Liver (tissue), 9 donors: ENCODE results near the gene CYP11A1. TPM values are rescaled to one million over a fixed set of nuclear protein-coding genes. Genes with fewer than 3 reads are reported as not detected.

Experiments
- DNase-seq: peaks from one replicate; pipeline ENCODE4 v3.0.0-alpha.2; 2017; ENCODE audit warnings: low spot score
- H3K27ac ChIP-seq, 2 donors: one replicate each; pipeline ENCODE4 v1.7.0; 2013; ENCODE audit warnings: inconsistent platforms in 2 of 2, low read length in 2 of 2, control low read depth in 1 of 2, low read depth in 1 of 2, mild to moderate bottlenecking in 1 of 2
- H3K27me3 ChIP-seq, 4 donors: one replicate each; pipeline versions ENCODE4 v1.6.1 to v1.7.0; 2013; ENCODE audit warnings: low read length in 3 of 4, inconsistent platforms in 1 of 4, mild to moderate bottlenecking in 1 of 4, moderate library complexity in 1 of 4; ENCODE audit not compliant: control insufficient read depth in 4 of 4, insufficient read depth in 4 of 4
- H3K36me3 ChIP-seq, 4 donors: one replicate each; pipeline versions ENCODE4 v1.6.1 to v1.7.0; 2013; ENCODE audit warnings: low read length in 3 of 4, mild to moderate bottlenecking in 3 of 4, low read depth in 1 of 4, moderate library complexity in 1 of 4; ENCODE audit not compliant: control insufficient read depth in 4 of 4, insufficient read depth in 3 of 4
- H3K4me1 ChIP-seq, 4 donors: one replicate each; pipeline versions ENCODE4 v1.6.1 to v1.7.0; 2013; ENCODE audit warnings: low read length in 3 of 4, mild to moderate bottlenecking in 3 of 4, moderate library complexity in 1 of 4; ENCODE audit not compliant: control insufficient read depth in 4 of 4, insufficient read depth in 4 of 4
- H3K4me3 ChIP-seq, 3 donors: one replicate each; pipeline versions ENCODE4 v1.6.1 to v1.7.0; 2013; ENCODE audit warnings: low read length in 3 of 3, control low read depth in 1 of 3, low read depth in 1 of 3, mild to moderate bottlenecking in 1 of 3
- H3K9ac ChIP-seq, 2 donors: one replicate each; pipeline ENCODE4 v1.7.0; 2013; ENCODE audit warnings: low read length in 2 of 2, mild to moderate bottlenecking in 2 of 2, moderate library complexity in 2 of 2, control low read depth in 1 of 2, low read depth in 1 of 2
- H3K9me3 ChIP-seq, 4 donors: one replicate each; pipeline versions ENCODE4 v1.6.1 to v1.7.0; 2013; ENCODE audit warnings: low read length in 3 of 4; ENCODE audit not compliant: control insufficient read depth in 4 of 4
- EGR1 ChIP-seq, 2 donors: IDR thresholded peaks; 2 replicates each; pipeline ENCODE4 v1.6.1; 2016 to 2018; ENCODE audit warnings: antibody characterized with exemption in 2 of 2, low read depth in 2 of 2
- FOXA1 ChIP-seq: IDR thresholded peaks from 2 replicates; pipeline ENCODE4 v1.6.1; 2016; ENCODE audit warnings: antibody characterized with exemption
- FOXA2 ChIP-seq: IDR thresholded peaks from 2 replicates; pipeline ENCODE4 v1.6.1; 2016; ENCODE audit warnings: antibody characterized with exemption
- GABPA ChIP-seq, 2 donors: IDR thresholded peaks in 1 of 2; conservative IDR thresholded peaks in 1 of 2; 2 replicates each; pipeline ENCODE4 v1.6.1; 2016; ENCODE audit warnings: antibody characterized with exemption in 2 of 2, mild to moderate bottlenecking in 1 of 2, moderate library complexity in 1 of 2
- HNF4A ChIP-seq, 2 donors: conservative IDR thresholded peaks; 2 replicates each; pipeline ENCODE4 v1.6.1; 2016; ENCODE audit warnings: antibody characterized with exemption in 2 of 2, mild to moderate bottlenecking in 2 of 2
- JUND ChIP-seq, 2 donors: IDR thresholded peaks; 2 replicates each; pipeline ENCODE4 v1.6.1; 2016; ENCODE audit warnings: antibody characterized with exemption in 2 of 2
- NR2F2 ChIP-seq: IDR thresholded peaks from 2 replicates; pipeline ENCODE4 v1.6.1; 2016; ENCODE audit warnings: antibody characterized with exemption
- RAD21 ChIP-seq, 2 donors: IDR thresholded peaks; 2 replicates each; pipeline ENCODE4 v1.6.1; 2016; ENCODE audit warnings: antibody characterized with exemption in 2 of 2, mild to moderate bottlenecking in 2 of 2
- RXRA ChIP-seq, 2 donors: IDR thresholded peaks; 2 replicates each; pipeline ENCODE4 v1.6.1; 2017 to 2018; ENCODE audit warnings: antibody characterized with exemption in 2 of 2, mild to moderate bottlenecking in 1 of 2
- SP1 ChIP-seq: IDR thresholded peaks from 2 replicates; pipeline ENCODE4 v1.6.1; 2018; ENCODE audit warnings: antibody characterized with exemption, mild to moderate bottlenecking
- WGBS: extraction: QIAGEN DNeasy Blood & Tissue Kit; methylation state at CpG from one replicate; pipeline ENCODE4 v1.1.7; 2013; 5-methylcytosine and 5-hydroxymethylcytosine counted together
- polyA plus RNA-seq, 2 donors: library from polyadenylated mRNA; stranded (reverse) in 1 of 2; unstranded in 1 of 2; fragments of 200-250 nt in 1 of 2; fragments of >200 nt in 1 of 2; fragmentation: Nextera tagmentation in 1 of 2; extraction: Ambion mirVana in 1 of 2; gene quantifications; one replicate each; pipeline versions ENCODE4 v1.2.1 to v1.2.3, GENCODE V29; 2013 to 2015
- total RNA-seq, 2 donors: library from RNA; depleted of rRNA; stranded (reverse); fragments of >200 nt; gene quantifications; one replicate each; pipeline ENCODE4 v1.2.3, GENCODE V29; 2014
- TF ChIP-seq, protein P1 (sequence below): IDR thresholded peaks from 2 replicates; pipeline ENCODE4 v1.6.1; 2016; ENCODE audit warnings: antibody characterized with exemption
- TF ChIP-seq, protein P2 (sequence below): IDR thresholded peaks from 2 replicates; pipeline ENCODE4 v1.6.1; 2016; ENCODE audit warnings: antibody characterized with exemption, mild to moderate bottlenecking
- TF ChIP-seq, protein P3 (sequence below): IDR thresholded peaks from 2 replicates; pipeline ENCODE4 v1.6.1; 2016; ENCODE audit warnings: antibody characterized with exemption
- donor health status: healthy.
- donor health status: healthy.
- donor health status: healthy.
- donor health status: healthy.
- donor health status: healthy.

Gene CYP11A1
- total and polyA plus RNA-seq, 4 donors = 0.47 to 2.3 (median 1.9) TPM

DNA sequence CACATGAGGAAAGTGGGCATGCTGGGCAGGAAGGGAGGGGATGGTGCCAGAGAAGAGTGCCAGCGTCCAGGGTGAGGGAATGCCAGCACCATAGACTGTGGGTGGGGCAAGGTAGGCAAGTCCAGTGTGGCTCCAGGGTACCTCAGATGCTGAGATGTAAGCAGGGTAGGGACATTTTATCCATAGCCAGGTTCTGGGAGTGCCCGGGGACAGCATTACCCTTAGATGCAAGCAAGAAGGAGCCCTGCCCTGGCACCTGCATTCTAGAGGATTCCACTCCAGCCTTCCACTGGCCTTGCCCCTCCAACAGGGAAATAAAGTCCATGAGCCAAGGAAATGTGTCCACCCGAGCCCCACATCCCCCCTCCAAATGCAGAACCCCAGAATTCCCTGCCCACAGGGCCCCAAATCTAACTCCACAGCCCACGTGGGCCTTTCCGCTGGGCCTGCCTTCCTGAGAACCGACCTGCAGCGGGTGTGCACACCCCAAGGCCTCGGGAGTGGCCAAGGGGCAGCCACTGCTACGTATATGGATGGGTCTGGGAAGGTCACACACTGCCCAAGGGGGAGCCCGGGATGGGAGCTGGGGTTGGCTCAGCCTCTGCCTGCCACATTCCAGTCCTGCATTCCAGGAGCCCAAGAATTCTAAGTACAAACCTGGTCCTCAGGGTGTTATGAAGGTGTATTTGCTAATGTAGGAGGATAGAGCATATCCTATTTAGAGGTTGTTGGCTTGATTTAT is 20.3 kb upstream of the CYP11A1 start:
- no peaks in the 10 kb centered on the region for H3K27me3 ChIP-seq
- no peaks in the 10 kb centered on the region for H3K4me1 ChIP-seq
- DNase-seq = peak; percentile 49
- H3K9ac ChIP-seq = no peak overlapping the region
- no peaks in the 10 kb centered on the region for H3K36me3 ChIP-seq
- WGBS = 81% methylated on average over 10 of the region's 10 CpGs
- H3K27ac ChIP-seq = no peak overlapping the region
- H3K9me3 ChIP-seq = no peaks in the 10 kb centered on the region
- no peak overlapping the region for H3K4me3 ChIP-seq
- TF ChIP-seq RAD21 (IDR thresholded peaks at IDR 0.05) (no peak), FOXA1 (no peak), GABPA (IDR thresholded peaks at IDR 0.05 in 1 of 2, conservative IDR thresholded peaks at IDR 0.05 in 1 of 2) (no peak), FOXA2 (no peak), NR2F2 (no peak), SP1 (no peak), EGR1 (IDR thresholded peaks at IDR 0.05; ENCODE audit: low read depth in 2 of 2) (no peak), RXRA (IDR thresholded peaks at IDR 0.05) (no peak)
- TF ChIP-seq, protein P1, sequence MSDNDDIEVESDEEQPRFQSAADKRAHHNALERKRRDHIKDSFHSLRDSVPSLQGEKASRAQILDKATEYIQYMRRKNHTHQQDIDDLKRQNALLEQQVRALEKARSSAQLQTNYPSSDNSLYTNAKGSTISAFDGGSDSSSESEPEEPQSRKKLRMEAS = no peak
- TF ChIP-seq, protein P2, sequence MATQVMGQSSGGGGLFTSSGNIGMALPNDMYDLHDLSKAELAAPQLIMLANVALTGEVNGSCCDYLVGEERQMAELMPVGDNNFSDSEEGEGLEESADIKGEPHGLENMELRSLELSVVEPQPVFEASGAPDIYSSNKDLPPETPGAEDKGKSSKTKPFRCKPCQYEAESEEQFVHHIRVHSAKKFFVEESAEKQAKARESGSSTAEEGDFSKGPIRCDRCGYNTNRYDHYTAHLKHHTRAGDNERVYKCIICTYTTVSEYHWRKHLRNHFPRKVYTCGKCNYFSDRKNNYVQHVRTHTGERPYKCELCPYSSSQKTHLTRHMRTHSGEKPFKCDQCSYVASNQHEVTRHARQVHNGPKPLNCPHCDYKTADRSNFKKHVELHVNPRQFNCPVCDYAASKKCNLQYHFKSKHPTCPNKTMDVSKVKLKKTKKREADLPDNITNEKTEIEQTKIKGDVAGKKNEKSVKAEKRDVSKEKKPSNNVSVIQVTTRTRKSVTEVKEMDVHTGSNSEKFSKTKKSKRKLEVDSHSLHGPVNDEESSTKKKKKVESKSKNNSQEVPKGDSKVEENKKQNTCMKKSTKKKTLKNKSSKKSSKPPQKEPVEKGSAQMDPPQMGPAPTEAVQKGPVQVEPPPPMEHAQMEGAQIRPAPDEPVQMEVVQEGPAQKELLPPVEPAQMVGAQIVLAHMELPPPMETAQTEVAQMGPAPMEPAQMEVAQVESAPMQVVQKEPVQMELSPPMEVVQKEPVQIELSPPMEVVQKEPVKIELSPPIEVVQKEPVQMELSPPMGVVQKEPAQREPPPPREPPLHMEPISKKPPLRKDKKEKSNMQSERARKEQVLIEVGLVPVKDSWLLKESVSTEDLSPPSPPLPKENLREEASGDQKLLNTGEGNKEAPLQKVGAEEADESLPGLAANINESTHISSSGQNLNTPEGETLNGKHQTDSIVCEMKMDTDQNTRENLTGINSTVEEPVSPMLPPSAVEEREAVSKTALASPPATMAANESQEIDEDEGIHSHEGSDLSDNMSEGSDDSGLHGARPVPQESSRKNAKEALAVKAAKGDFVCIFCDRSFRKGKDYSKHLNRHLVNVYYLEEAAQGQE = no peak

DNA sequence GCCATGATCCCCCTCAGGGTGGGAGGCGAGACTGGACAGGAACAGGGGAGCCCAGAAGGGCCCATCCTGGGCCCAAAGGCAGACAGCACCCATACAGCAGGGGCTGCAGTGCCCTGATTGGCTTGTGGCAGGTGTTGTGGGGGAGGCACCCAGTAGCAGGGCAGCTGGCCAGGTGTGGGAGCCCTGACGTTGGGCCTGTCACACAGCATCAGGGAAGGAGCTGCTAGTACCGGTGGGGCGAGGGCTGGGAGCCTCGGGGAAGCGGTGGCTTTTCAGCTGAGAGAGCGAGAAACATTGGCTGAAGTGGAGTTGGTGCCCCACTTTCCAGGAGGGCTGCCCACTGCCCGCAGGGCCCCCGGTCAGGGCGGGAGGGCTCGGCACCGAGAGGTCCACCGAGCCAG is 19.7 kb upstream of the CYP11A1 start:
- 91% methylated on average over 13 of the region's 13 CpGs for WGBS
- Histone ChIP-seq H3K9ac (no peak overlapping the region), H3K4me3 (no peak overlapping the region), H3K9me3 (no peaks in the 10 kb centered on the region), H3K27ac (no peak overlapping the region), H3K27me3 (no peaks in the 10 kb centered on the region), H3K4me1 (no peaks in the 10 kb centered on the region), H3K36me3 (no peaks in the 10 kb centered on the region)
- peak; percentile 37 for DNase-seq
- TF ChIP-seq, protein P3, sequence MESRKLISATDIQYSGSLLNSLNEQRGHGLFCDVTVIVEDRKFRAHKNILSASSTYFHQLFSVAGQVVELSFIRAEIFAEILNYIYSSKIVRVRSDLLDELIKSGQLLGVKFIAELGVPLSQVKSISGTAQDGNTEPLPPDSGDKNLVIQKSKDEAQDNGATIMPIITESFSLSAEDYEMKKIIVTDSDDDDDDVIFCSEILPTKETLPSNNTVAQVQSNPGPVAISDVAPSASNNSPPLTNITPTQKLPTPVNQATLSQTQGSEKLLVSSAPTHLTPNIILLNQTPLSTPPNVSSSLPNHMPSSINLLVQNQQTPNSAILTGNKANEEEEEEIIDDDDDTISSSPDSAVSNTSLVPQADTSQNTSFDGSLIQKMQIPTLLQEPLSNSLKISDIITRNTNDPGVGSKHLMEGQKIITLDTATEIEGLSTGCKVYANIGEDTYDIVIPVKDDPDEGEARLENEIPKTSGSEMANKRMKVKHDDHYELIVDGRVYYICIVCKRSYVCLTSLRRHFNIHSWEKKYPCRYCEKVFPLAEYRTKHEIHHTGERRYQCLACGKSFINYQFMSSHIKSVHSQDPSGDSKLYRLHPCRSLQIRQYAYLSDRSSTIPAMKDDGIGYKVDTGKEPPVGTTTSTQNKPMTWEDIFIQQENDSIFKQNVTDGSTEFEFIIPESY = no peak
- TF ChIP-seq SP1 = no peak

DNA sequence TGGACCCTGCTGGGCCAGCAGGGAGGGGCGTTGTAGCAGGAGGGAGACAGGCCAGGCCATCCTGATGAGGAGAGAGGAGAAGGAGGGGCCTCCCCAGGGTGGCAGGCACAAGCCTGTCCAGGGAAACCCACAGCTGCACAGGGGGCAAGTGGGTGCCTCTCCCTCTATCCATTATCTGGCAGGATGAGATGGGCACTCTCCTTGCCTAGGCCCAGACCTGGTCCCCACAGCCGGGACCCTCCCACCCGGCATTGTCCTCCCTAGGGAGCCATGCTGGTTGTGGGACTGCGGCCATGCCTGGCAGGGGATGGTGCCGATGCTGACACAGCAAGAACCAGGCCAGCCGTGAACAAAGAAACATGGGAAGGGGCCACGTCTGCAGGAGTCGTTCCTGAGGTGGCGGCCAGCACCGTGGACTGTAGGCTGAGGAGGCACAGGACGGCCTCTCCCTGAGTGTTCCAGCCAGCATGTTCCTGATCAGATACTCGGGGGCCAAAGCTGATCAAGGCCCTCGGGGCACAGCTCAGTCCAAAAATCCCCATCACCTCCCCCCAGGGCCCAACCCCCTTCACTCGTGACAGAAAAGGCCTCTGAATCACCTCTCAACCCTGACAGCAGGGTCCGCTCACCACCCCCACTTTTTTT is 19.2 kb upstream of the CYP11A1 start:
- Histone ChIP-seq H3K27ac (no peak overlapping the region), H3K4me3 (no peak overlapping the region), H3K36me3 (no peaks in the 10 kb centered on the region), H3K4me1 (no peaks in the 10 kb centered on the region), H3K9ac (no peak overlapping the region), H3K27me3 (no peaks in the 10 kb centered on the region), H3K9me3 (no peaks in the 10 kb centered on the region)
- WGBS = 89% methylated on average over 15 of the region's 15 CpGs
- DNase-seq = peak; percentile 35
- TF ChIP-seq NR2F2 (no peak), GABPA (IDR thresholded peaks at IDR 0.05 in 1 of 2, conservative IDR thresholded peaks at IDR 0.05 in 1 of 2) (no peak), JUND (IDR thresholded peaks at IDR 0.05) (no peak), EGR1 (IDR thresholded peaks at IDR 0.05; ENCODE audit: low read depth in 2 of 2) (no peak), HNF4A (conservative IDR thresholded peaks at IDR 0.05) (no peak)
- TF ChIP-seq, protein P2 = no peak
- TF ChIP-seq, protein P1 = no peak
- TF ChIP-seq, protein P3 = no peak
